Esophagus squamous epithelium (tissue), 5 donors: ENCODE results near the gene CDH15. TPM values are rescaled to one million over a fixed set of nuclear protein-coding genes. Genes with fewer than 3 reads are reported as not detected.

ENCODE experiments used
- DNase-seq: peaks from one replicate; lab custom pipeline; 2025; lab: John Stamatoyannopoulos, UW
- H3K27ac ChIP-seq, 4 donors: fragments of 200-600 bp; sonication (generic); one replicate each; pipeline ENCODE4 v1.5.1; 2016 to 2019; ENCODE audit warnings: mild to moderate bottlenecking in 1 of 4
- H3K27me3 ChIP-seq, 4 donors: fragments of 200-600 bp; sonication (generic); 1 replicate in 3 of 4; 2 replicates in 1 of 4; pipeline versions ENCODE4 v1.5.1 to v1.6.0; 2017 to 2021; ENCODE audit warnings: antibody characterized with exemption in 1 of 4
- H3K36me3 ChIP-seq, 3 donors: fragments of 200-600 bp; sonication (generic); one replicate each; pipeline ENCODE4 v1.5.1; 2016 to 2019
- H3K4me1 ChIP-seq, 3 donors: fragments of 200-600 bp; sonication (generic); one replicate each; pipeline ENCODE4 v1.5.1; 2017 to 2019
- H3K4me3 ChIP-seq, 4 donors: fragments of 200-600 bp; sonication (generic); 1 replicate in 3 of 4; 2 replicates in 1 of 4; pipeline ENCODE4 v1.5.1; 2016 to 2019; ENCODE audit warnings: mild to moderate bottlenecking in 2 of 4, moderate library complexity in 1 of 4
- H3K9me3 ChIP-seq, 3 donors: fragments of 200-600 bp; sonication (generic); one replicate each; pipeline ENCODE4 v1.5.1; 2016 to 2019
- CTCF ChIP-seq, 6 experiments: fragments of 450-650 bp in 4 of 6; fragments of 200-600 bp in 2 of 6; sonication (generic) in 2 of 6; IDR thresholded peaks; one replicate each; pipeline ENCODE4 v1.5.1; 2016 to 2019; ENCODE audit warnings: antibody characterized with exemption in 6 of 6, mild to moderate bottlenecking in 4 of 6, moderate library complexity in 4 of 6
- POLR2A ChIP-seq, 4 donors: fragments of 450-650 bp; IDR thresholded peaks; one replicate each; pipeline ENCODE4 v1.6.1; 2017; ENCODE audit warnings: antibody characterized with exemption in 4 of 4, mild to moderate bottlenecking in 4 of 4, moderate library complexity in 3 of 4
- WGBS, 2 donors: methylation state at CpG; one replicate each; pipeline ENCODE4 v1.1.5; 2018; 5-methylcytosine and 5-hydroxymethylcytosine counted together
- intact Hi-C: fragments of 100-400 bp; cut with DNase I; formaldehyde crosslinking; loops from one replicate; pipeline ENCODE4 v1.15.0; 2022
- total RNA-seq, 4 donors: library from RNA; depleted of rRNA; stranded (reverse); fragments of >200 nt; gene quantifications; one replicate each; pipeline ENCODE4 v1.1.0, GENCODE V29; 2016
- donor health status: DM: yes; HTN: yes; CAD: no.

CDH15 gene
- total RNA-seq, 4 donors from 2014 or later: not detected

- Histone ChIP-seq H3K4me3 (no peak overlapping the region), H3K4me1 (peaks cover 3 to 9% (median 6%) of the 10 kb centered on the region in 3 donors), H3K9me3 (peaks cover 0 to 3% (median 0%) of the 10 kb centered on the region in 3 donors), H3K36me3 (peaks cover 0 to 89% (median 5%) of the 10 kb centered on the region in 3 donors), H3K27ac (no peak overlapping the region), H3K27me3 (no peaks in the 10 kb centered on the region)
- TF ChIP-seq POLR2A (IDR thresholded peaks at IDR 0.05) (no peak), CTCF (IDR thresholded peaks at IDR 0.05) (no peak)
- intact Hi-C loops: no loop called here
- 86 to 92% methylated on average over 8 to 9 of the region's 11 CpGs for whole genome bisulfite sequencing, 2 donors
- DNase-seq: no peak
These were observed 24.3 kb upstream of the CDH15 start for GRCh38 chr16:89147085-89147817.

- peaks cover 0 to 68% (median 5%) of the 10 kb centered on the region in 3 donors for H3K36me3 ChIP-seq
- no peak overlapping the region for H3K4me3 ChIP-seq
- 81 to 82% methylated on average over 3 to 9 of the region's 9 CpGs for WGBS, 2 donors
- no peaks in the 10 kb centered on the region for H3K9me3 ChIP-seq
- no peak for DNase-seq
- no peaks in the 10 kb centered on the region for H3K27me3 ChIP-seq
- H3K27ac ChIP-seq: peak overlapping the region in 2 of 4 donors; percentile 58 to 61
- TF ChIP-seq POLR2A (IDR thresholded peaks at IDR 0.05) (no peak), CTCF (IDR thresholded peaks at IDR 0.05) (no peak)
- intact Hi-C loops: no loop called here
- peaks cover 13 to 24% (median 18%) of the 10 kb centered on the region in 3 donors for H3K4me1 ChIP-seq
These were observed 22.2 kb upstream of the CDH15 start for GRCh38 chr16:89149386-89149785.

- Histone ChIP-seq H3K4me1 (peaks cover 21 to 33% (median 24%) of the 10 kb centered on the region in 3 donors), H3K4me3 (no peak overlapping the region), H3K9me3 (no peaks in the 10 kb centered on the region), H3K36me3 (peaks cover 0 to 60% (median 5%) of the 10 kb centered on the region in 3 donors), H3K27ac (peak overlapping the region in 3 of 4 donors; percentile 16 to 61 (median 58)), H3K27me3 (no peaks in the 10 kb centered on the region)
- DNase-seq: no peak
- WGBS, 2 donors: 69 to 70% methylated on average over 6 to 11 of the region's 18 CpGs
- TF ChIP-seq CTCF (IDR thresholded peaks at IDR 0.05) (no peak), POLR2A (IDR thresholded peaks at IDR 0.05) (no peak)
- intact Hi-C loops: no loop called here
These were observed 21.3 kb upstream of the CDH15 start for GRCh38 chr16:89150090-89150835.

- no peak overlapping the region for H3K4me3 ChIP-seq
- H3K36me3 ChIP-seq: peaks cover 0 to 53% (median 5%) of the 10 kb centered on the region in 3 donors
- H3K27me3 ChIP-seq: no peaks in the 10 kb centered on the region
- H3K9me3 ChIP-seq: no peaks in the 10 kb centered on the region
- 92 to 94% methylated on average over 8 of the region's 8 CpGs for WGBS, 2 donors
- intact Hi-C loops: no loop called here
- no peak for TF ChIP-seq CTCF (IDR thresholded peaks at IDR 0.05)
- TF ChIP-seq POLR2A (IDR thresholded peaks at IDR 0.05): no peak
- no peak overlapping the region for H3K27ac ChIP-seq
- peaks cover 24 to 40% (median 25%) of the 10 kb centered on the region in 3 donors for H3K4me1 ChIP-seq
- DNase-seq: no peak
These were observed 20.6 kb upstream of the CDH15 start for GRCh38 chr16:89150981-89151380.
